Measurements from ENCODE around the gene FN1. TPM values are rescaled to one million over a fixed set of nuclear protein-coding genes. Genes with fewer than 3 reads are reported as not detected.

FN1 gene
- total RNA-seq, 1 experiment from 2014 or later: 3,000 TPM

- no peak for DNase-seq (ENCODE audit: low read depth)
Observed at GRCh38 chr2:215441560-215442400, 5.9 kb upstream of the FN1 start.

GRCh38 chr2:215439980-215440512 is 4.2 kb upstream of the FN1 start:
- DNase-seq (ENCODE audit: low read depth): peak; percentile 39

- no peak for DNase-seq (ENCODE audit: low read depth)
Observed at GRCh38 chr2:215439404-215439803, 3.5 kb upstream of the FN1 start.

- DNase-seq (ENCODE audit: low read depth): peak; percentile 30
Observed at GRCh38 chr2:215437614-215438013, 1.7 kb upstream of the FN1 start.

- peak; percentile 62 for DNase-seq (ENCODE audit: low read depth)
Observed at GRCh38 chr2:215436705-215437565, 1.1 kb upstream of the FN1 start.

GRCh38 chr2:215435280-215435869 is 493 bp downstream of the FN1 start:
- peak; percentile 68 for DNase-seq (ENCODE audit: low read depth)

GRCh38 chr2:215434447-215435279 is 1.2 kb downstream of the FN1 start:
- DNase-seq (ENCODE audit: low read depth): no peak

GRCh38 chr2:215432759-215433594 is 2.9 kb downstream of the FN1 start:
- DNase-seq (ENCODE audit: low read depth): no peak

- DNase-seq (ENCODE audit: low read depth): no peak
Observed at GRCh38 chr2:215431778-215432758, 3.8 kb downstream of the FN1 start.

GRCh38 chr2:215431290-215431689 is 4.6 kb downstream of the FN1 start:
- DNase-seq (ENCODE audit: low read depth): no peak

GRCh38 chr2:215430528-215431187 is 5.2 kb downstream of the FN1 start:
- DNase-seq (ENCODE audit: low read depth): peak; percentile 76

GRCh38 chr2:215429424-215429823 is 6.4 kb downstream of the FN1 start:
- DNase-seq (ENCODE audit: low read depth): no peak

- no peak for DNase-seq (ENCODE audit: low read depth)
Observed at GRCh38 chr2:215428060-215428910, 7.6 kb downstream of the FN1 start.

- no peak for DNase-seq (ENCODE audit: low read depth)
Observed at GRCh38 chr2:215427585-215427984, 8.3 kb downstream of the FN1 start.

- peak; percentile 63 for DNase-seq (ENCODE audit: low read depth)
Observed at GRCh38 chr2:215425021-215425782, 10.7 kb downstream of the FN1 start.

- no peak for DNase-seq (ENCODE audit: low read depth)
Observed at GRCh38 chr2:215423928-215424540, 11.8 kb downstream of the FN1 start.
